T-helper 2 cell treated with Interferon-gamma antibody and Interleukin-4, amounts not matched to agents 5 μg/mL and 100 μg/mL, for 36 hours (primary cell): ENCODE results near the gene PRKCA.

Experiments used
- DNase-seq: peaks from one replicate; pipeline ENCODE4 v3.0.0; 2021; ENCODE audit warnings: low spot score
- H3K27ac Mint-ChIP-seq: one replicate; pipeline ENCODE4 v1.8.0; 2021; ENCODE audit warnings: mild to moderate bottlenecking, mixed read lengths
- H3K27me3 Mint-ChIP-seq: one replicate; pipeline ENCODE4 v1.8.0; 2021; ENCODE audit warnings: low read depth, mixed read lengths
- H3K36me3 Mint-ChIP-seq: one replicate; pipeline ENCODE4 v1.8.0; 2021; ENCODE audit warnings: low read depth, mixed read lengths
- H3K4me1 Mint-ChIP-seq: one replicate; pipeline ENCODE4 v1.8.0; 2021; ENCODE audit warnings: low read depth, mixed read lengths
- H3K4me3 Mint-ChIP-seq: one replicate; pipeline ENCODE4 v1.8.0; 2022; ENCODE audit warnings: mild to moderate bottlenecking, moderate library complexity, mixed read lengths
- H3K9me3 Mint-ChIP-seq: one replicate; pipeline ENCODE4 v1.8.0; 2021; ENCODE audit warnings: mixed read lengths

The PRKCA gene

GRCh38 chr17:66633317-66633965, 331.0 kb downstream of the PRKCA start:
- no peaks in the 10 kb centered on the region for H3K9me3 Mint-ChIP-seq
- DNase-seq = peak; percentile 79
- H3K4me3 Mint-ChIP-seq = no peak overlapping the region
- peaks cover 39% of the 10 kb centered on the region for H3K4me1 Mint-ChIP-seq
- peaks cover 4% of the 10 kb centered on the region for H3K36me3 Mint-ChIP-seq
- H3K27ac Mint-ChIP-seq = peak overlapping the region; percentile 47
- H3K27me3 Mint-ChIP-seq = no peaks in the 10 kb centered on the region

- peaks cover 39% of the 10 kb centered on the region for H3K4me1 Mint-ChIP-seq
Observed at GRCh38 chr17:66634193-66634592, 331.8 kb downstream of the PRKCA start.

GRCh38 chr17:66635386-66636045, 333.1 kb downstream of the PRKCA start:
- Mint-ChIP-seq H3K4me3 (no peak overlapping the region), H3K27ac (peak overlapping the region; percentile 37), H3K4me1 (peaks cover 39% of the 10 kb centered on the region), H3K27me3 (no peaks in the 10 kb centered on the region), H3K9me3 (no peaks in the 10 kb centered on the region), H3K36me3 (peaks cover 4% of the 10 kb centered on the region)
- DNase-seq = no peak

More at GRCh38 chr17:66634193-66634592, 331.8 kb downstream of the PRKCA start:
- H3K4me3 Mint-ChIP-seq = no peak overlapping the region
- H3K27me3 Mint-ChIP-seq = no peaks in the 10 kb centered on the region
- peaks cover 4% of the 10 kb centered on the region for H3K36me3 Mint-ChIP-seq
- no peak for DNase-seq
- no peaks in the 10 kb centered on the region for H3K9me3 Mint-ChIP-seq
- peak overlapping the region; percentile 47 for H3K27ac Mint-ChIP-seq

- Mint-ChIP-seq H3K9me3 (no peaks in the 10 kb centered on the region), H3K27ac (peak overlapping the region; percentile 37), H3K4me1 (peaks cover 39% of the 10 kb centered on the region), H3K27me3 (no peaks in the 10 kb centered on the region), H3K36me3 (peaks cover 4% of the 10 kb centered on the region), H3K4me3 (no peak overlapping the region)
- no peak for DNase-seq
Observed at GRCh38 chr17:66636111-66636510, 333.7 kb downstream of the PRKCA start.

- Mint-ChIP-seq H3K4me3 (no peak overlapping the region), H3K27ac (no peak overlapping the region), H3K9me3 (no peaks in the 10 kb centered on the region), H3K27me3 (no peaks in the 10 kb centered on the region), H3K36me3 (peaks cover 10% of the 10 kb centered on the region), H3K4me1 (peaks cover 36% of the 10 kb centered on the region)
- no peak for DNase-seq
Observed at GRCh38 chr17:66637491-66637890, 335.1 kb downstream of the PRKCA start.

- DNase-seq = no peak
- H3K9me3 Mint-ChIP-seq = no peaks in the 10 kb centered on the region
- H3K27ac Mint-ChIP-seq = no peak overlapping the region
- H3K4me3 Mint-ChIP-seq = no peak overlapping the region
- H3K4me1 Mint-ChIP-seq = peaks cover 26% of the 10 kb centered on the region
- peaks cover 15% of the 10 kb centered on the region for H3K36me3 Mint-ChIP-seq
- no peaks in the 10 kb centered on the region for H3K27me3 Mint-ChIP-seq
Observed at GRCh38 chr17:66638707-66639479, 336.5 kb downstream of the PRKCA start.

GRCh38 chr17:66643815-66644710, 341.6 kb downstream of the PRKCA start:
- H3K27ac Mint-ChIP-seq = peak overlapping the region; percentile 17
- no peak for DNase-seq
- no peaks in the 10 kb centered on the region for H3K9me3 Mint-ChIP-seq
- no peak overlapping the region for H3K4me3 Mint-ChIP-seq
- H3K27me3 Mint-ChIP-seq = no peaks in the 10 kb centered on the region
- peaks cover 2% of the 10 kb centered on the region for H3K4me1 Mint-ChIP-seq
- peaks cover 23% of the 10 kb centered on the region for H3K36me3 Mint-ChIP-seq

- peaks cover 5% of the 10 kb centered on the region for H3K4me1 Mint-ChIP-seq
- H3K9me3 Mint-ChIP-seq = no peaks in the 10 kb centered on the region
- no peak overlapping the region for H3K4me3 Mint-ChIP-seq
- peaks cover 25% of the 10 kb centered on the region for H3K36me3 Mint-ChIP-seq
- H3K27me3 Mint-ChIP-seq = no peaks in the 10 kb centered on the region
- no peak overlapping the region for H3K27ac Mint-ChIP-seq
- DNase-seq = no peak
Observed at GRCh38 chr17:66645259-66645658, 342.8 kb downstream of the PRKCA start.

- no peak for DNase-seq
- Mint-ChIP-seq H3K4me3 (no peak overlapping the region), H3K27ac (no peak overlapping the region), H3K36me3 (peaks cover 29% of the 10 kb centered on the region), H3K9me3 (no peaks in the 10 kb centered on the region), H3K27me3 (no peaks in the 10 kb centered on the region), H3K4me1 (peaks cover 19% of the 10 kb centered on the region)
Observed at GRCh38 chr17:66647391-66647983, 345.1 kb downstream of the PRKCA start.

GRCh38 chr17:66649818-66650543, 347.6 kb downstream of the PRKCA start:
- DNase-seq = no peak
- no peaks in the 10 kb centered on the region for H3K9me3 Mint-ChIP-seq
- H3K36me3 Mint-ChIP-seq = peaks cover 44% of the 10 kb centered on the region
- H3K27me3 Mint-ChIP-seq = no peaks in the 10 kb centered on the region
- peak overlapping the region; percentile 26 for H3K27ac Mint-ChIP-seq
- H3K4me1 Mint-ChIP-seq = peaks cover 27% of the 10 kb centered on the region
- no peak overlapping the region for H3K4me3 Mint-ChIP-seq

- no peak for DNase-seq
- Mint-ChIP-seq H3K36me3 (peaks cover 46% of the 10 kb centered on the region), H3K4me1 (peaks cover 33% of the 10 kb centered on the region), H3K9me3 (no peaks in the 10 kb centered on the region), H3K4me3 (no peak overlapping the region), H3K27me3 (no peaks in the 10 kb centered on the region), H3K27ac (peak overlapping the region; percentile 26)
Observed at GRCh38 chr17:66650544-66650877, 348.1 kb downstream of the PRKCA start.

- H3K36me3 Mint-ChIP-seq = peaks cover 66% of the 10 kb centered on the region
- DNase-seq = peak; percentile 45
- peaks cover 40% of the 10 kb centered on the region for H3K4me1 Mint-ChIP-seq
- no peak overlapping the region for H3K27ac Mint-ChIP-seq
- no peaks in the 10 kb centered on the region for H3K27me3 Mint-ChIP-seq
- H3K9me3 Mint-ChIP-seq = peaks cover 16% of the 10 kb centered on the region
- peak overlapping the region; percentile 6 for H3K4me3 Mint-ChIP-seq
Observed at GRCh38 chr17:66652840-66653507, 350.6 kb downstream of the PRKCA start.
